ENCODE measurements around the gene GALNT4. TPM values are rescaled to one million over a fixed set of nuclear protein-coding genes. Genes with fewer than 3 reads are reported as not detected.

Gene GALNT4
- total RNA-seq (10 to 100 TPM; 11.8 to 22.8 (median 15.2) TPM), polyA plus RNA-seq (1 to 10 TPM; 2.5 to 3.1 (median 3.0) TPM)
- long read RNA-seq, donor 1, full-length matches to known transcripts: 14 of 14 reads
- long read RNA-seq, donor 1, partial matches to known transcripts: 0 of 14 reads
- long read RNA-seq, donor 1, other reads (novel, unspliced or antisense): 0 of 14 reads
- long read RNA-seq, donor 2, full-length matches to known transcripts: 11 of 11 reads
- long read RNA-seq, donor 2, partial matches to known transcripts: 0 of 11 reads
- long read RNA-seq, donor 2, other reads (novel, unspliced or antisense): 0 of 11 reads

GRCh38 chr12:89524541-89525304 lies at the start of gene GALNT4:
Gene GALNT4 (minus strand): TSS chr12:89524796. CDS start chr12:89524549, 247 bp downstream.
- Histone ChIP-seq H3K9me3 (no peaks in the 10 kb centered on the region), H3K27ac (peak within 1 kb of the TSS; percentile 78 to 97 (median 94)), H3K27me3 (replicated peaks in 1 of 7) (no peaks in the 10 kb centered on the region), H3K4me3 (peak within 1 kb of the TSS; percentile 75 to 99 (median 96)), H3K36me3 (peaks cover 0 to 19% (median 0%) of the 10 kb centered on the region in 6 donors), H3K4me1 (peaks cover 27 to 84% (median 66%) of the 10 kb centered on the region in 6 donors)
- DNase-seq: peak; percentile 95
- intact Hi-C loops (cut with DNase I; ENCODE audit: low total_unique reads): loop anchor here (5.0 kb wide), 2 partner anchors 172 to 507 kb away; partner anchors contain the start of gene DUSP6
- TF ChIP-seq POLR2A (IDR thresholded peaks at IDR 0.05): peak in 1 of 3 donors; percentile 80
- peak; percentile 82 to 92 (median 86) for TF ChIP-seq POLR2AphosphoS5 (IDR thresholded peaks at IDR 0.05)
- TF ChIP-seq, protein P1, sequence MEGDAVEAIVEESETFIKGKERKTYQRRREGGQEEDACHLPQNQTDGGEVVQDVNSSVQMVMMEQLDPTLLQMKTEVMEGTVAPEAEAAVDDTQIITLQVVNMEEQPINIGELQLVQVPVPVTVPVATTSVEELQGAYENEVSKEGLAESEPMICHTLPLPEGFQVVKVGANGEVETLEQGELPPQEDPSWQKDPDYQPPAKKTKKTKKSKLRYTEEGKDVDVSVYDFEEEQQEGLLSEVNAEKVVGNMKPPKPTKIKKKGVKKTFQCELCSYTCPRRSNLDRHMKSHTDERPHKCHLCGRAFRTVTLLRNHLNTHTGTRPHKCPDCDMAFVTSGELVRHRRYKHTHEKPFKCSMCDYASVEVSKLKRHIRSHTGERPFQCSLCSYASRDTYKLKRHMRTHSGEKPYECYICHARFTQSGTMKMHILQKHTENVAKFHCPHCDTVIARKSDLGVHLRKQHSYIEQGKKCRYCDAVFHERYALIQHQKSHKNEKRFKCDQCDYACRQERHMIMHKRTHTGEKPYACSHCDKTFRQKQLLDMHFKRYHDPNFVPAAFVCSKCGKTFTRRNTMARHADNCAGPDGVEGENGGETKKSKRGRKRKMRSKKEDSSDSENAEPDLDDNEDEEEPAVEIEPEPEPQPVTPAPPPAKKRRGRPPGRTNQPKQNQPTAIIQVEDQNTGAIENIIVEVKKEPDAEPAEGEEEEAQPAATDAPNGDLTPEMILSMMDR (IDR thresholded peaks at IDR 0.05 in 8 of 11, conservative IDR thresholded peaks at IDR 0.05 in 3 of 11): peak; percentile 54 to 85 (median 75)
- 0 to 1% (median 1%) methylated on average over 42 to 43 of the region's 43 CpGs for WGBS, 5 donors

GRCh38 chr12:89573051-89573810 lies 48.6 kb upstream of the GALNT4 start:
- no peaks in the 10 kb centered on the region for H3K36me3 ChIP-seq

DNA sequence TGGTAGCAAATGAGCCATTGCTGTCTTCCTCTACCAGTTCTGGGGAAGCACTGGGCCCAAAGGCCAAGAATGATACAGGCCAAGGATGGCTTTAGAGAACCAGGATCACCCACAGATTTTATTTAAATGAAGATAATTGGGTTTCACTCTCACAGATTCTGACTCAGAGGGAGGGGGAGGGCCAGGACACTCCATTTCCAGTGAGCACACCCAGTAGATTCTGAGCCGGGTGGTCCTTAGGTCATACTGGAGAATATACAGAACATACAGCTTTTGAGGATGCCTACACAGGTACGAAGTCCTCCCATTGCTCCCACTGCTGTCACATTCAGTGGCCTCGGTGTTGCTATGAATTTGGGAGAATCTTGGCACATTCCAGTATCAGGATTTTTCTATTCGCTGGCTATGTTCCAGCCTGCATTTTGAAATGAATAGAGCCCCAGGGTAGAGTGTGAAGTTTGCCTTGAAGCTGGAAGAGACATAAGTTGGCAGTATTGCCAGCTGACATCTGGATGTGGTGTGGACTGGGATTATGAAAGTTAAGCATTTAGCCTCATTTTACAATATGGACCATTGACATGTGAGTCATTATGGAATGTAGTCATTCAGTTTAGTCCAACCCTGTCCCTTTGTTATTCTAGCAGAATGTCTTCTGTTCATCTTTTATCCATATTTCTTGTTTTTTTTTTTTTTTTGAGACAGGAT lies 47.0 kb upstream of the GALNT4 start:
- Histone ChIP-seq H3K4me1 (peaks cover 4 to 19% (median 11%) of the 10 kb centered on the region in 6 donors), H3K36me3 (no peaks in the 10 kb centered on the region), H3K27me3 (replicated peaks in 1 of 7) (no peaks in the 10 kb centered on the region), H3K9me3 (no peaks in the 10 kb centered on the region), H3K27ac (no peak overlapping the region), H3K4me3 (no peak overlapping the region)
- no peak for DNase-seq
- intact Hi-C loops (cut with DNase I; ENCODE audit: low total_unique reads): no loop called here
- WGBS, 5 donors: 86 to 96% (median 94%) methylated on average over 4 of the region's 4 CpGs
- TF ChIP-seq POLR2A (IDR thresholded peaks at IDR 0.05): no peak
- TF ChIP-seq, protein P1 (IDR thresholded peaks at IDR 0.05 in 8 of 11, conservative IDR thresholded peaks at IDR 0.05 in 3 of 11): no peak
- no peak for TF ChIP-seq POLR2AphosphoS5 (IDR thresholded peaks at IDR 0.05)

More at GRCh38 chr12:89573051-89573810, 48.6 kb upstream of the GALNT4 start:
- TF ChIP-seq POLR2A (IDR thresholded peaks at IDR 0.05): no peak
- TF ChIP-seq, protein P1 (IDR thresholded peaks at IDR 0.05 in 8 of 11, conservative IDR thresholded peaks at IDR 0.05 in 3 of 11): no peak
- TF ChIP-seq POLR2AphosphoS5 (IDR thresholded peaks at IDR 0.05): no peak
- H3K4me1 ChIP-seq: peaks cover 4 to 19% (median 11%) of the 10 kb centered on the region in 6 donors
- intact Hi-C loops (cut with DNase I; ENCODE audit: low total_unique reads): no loop called here
- no peak overlapping the region for H3K4me3 ChIP-seq
- WGBS, 5 donors: 85 to 91% (median 88%) methylated on average over 5 of the region's 5 CpGs
- no peaks in the 10 kb centered on the region for H3K9me3 ChIP-seq
- H3K27ac ChIP-seq: no peak overlapping the region
- DNase-seq: no peak
- no peaks in the 10 kb centered on the region for H3K27me3 ChIP-seq (replicated peaks in 1 of 7)

Measured in spleen (tissue), 13 donors.